Lower leg skin (tissue), 4 donors: Measurements from ENCODE around the gene JARID2. TPM values are rescaled to one million over a fixed set of nuclear protein-coding genes. Genes with fewer than 3 reads are reported as not detected.
A peak's percentile ranks its signal among the peaks of the same experiment; 100 is the strongest.

Experiments used
- DNase-seq, 2 donors: peaks; one replicate each; pipeline ENCODE4 v3.0.0-alpha.2; 2019; ENCODE audit warnings: low spot score in 2 of 2
- H3K4me3 ChIP-seq: fragments of 200-600 bp; sonication (generic); 2 replicates; pipeline ENCODE4 v1.5.1; 2017; ENCODE audit warnings: mild to moderate bottlenecking, low read depth; ENCODE audit not compliant: poor library complexity, severe bottlenecking
- POLR2A ChIP-seq, 2 donors: fragments of 450-650 bp; IDR thresholded peaks; one replicate each; pipeline ENCODE4 v1.6.1; 2016 to 2017; ENCODE audit warnings: antibody characterized with exemption in 2 of 2, mild to moderate bottlenecking in 1 of 2, moderate library complexity in 1 of 2
- WGBS, 2 donors: methylation state at CpG; one replicate each; pipeline ENCODE4 v1.1.5; 2018; 5-methylcytosine and 5-hydroxymethylcytosine counted together
- intact Hi-C: fragments of 100-400 bp; cut with DNase I; formaldehyde crosslinking; loops from one replicate; pipeline ENCODE4 v1.15.0; 2023; ENCODE audit warnings: low total_unique reads
- total RNA-seq, 4 donors: library from RNA; depleted of rRNA; stranded (reverse); fragments of >200 nt; gene quantifications; one replicate each; pipeline ENCODE4 v1.1.0, GENCODE V29; 2016
- TF ChIP-seq, protein P1 (sequence below), 3 donors: fragments of 450-650 bp; IDR thresholded peaks; one replicate each; pipeline ENCODE4 v1.5.1; 2016; ENCODE audit warnings: antibody characterized with exemption in 3 of 3, mild to moderate bottlenecking in 3 of 3, moderate library complexity in 2 of 3

The JARID2 gene
- total RNA-seq, 4 donors from 2014 or later, result 17.9 to 24.2 (median 21.6) TPM

GRCh38 chr6:15447546-15448267 lies 201.8 kb downstream of the JARID2 start:
- peak in 1 of 2 donors; percentile 59 for DNase-seq
- 70 to 76% methylated on average over 5 of the region's 5 CpGs for WGBS, 2 donors
- no peak overlapping the region for H3K4me3 ChIP-seq
- TF ChIP-seq POLR2A (IDR thresholded peaks at IDR 0.05), result no peak
- TF ChIP-seq, protein P1, sequence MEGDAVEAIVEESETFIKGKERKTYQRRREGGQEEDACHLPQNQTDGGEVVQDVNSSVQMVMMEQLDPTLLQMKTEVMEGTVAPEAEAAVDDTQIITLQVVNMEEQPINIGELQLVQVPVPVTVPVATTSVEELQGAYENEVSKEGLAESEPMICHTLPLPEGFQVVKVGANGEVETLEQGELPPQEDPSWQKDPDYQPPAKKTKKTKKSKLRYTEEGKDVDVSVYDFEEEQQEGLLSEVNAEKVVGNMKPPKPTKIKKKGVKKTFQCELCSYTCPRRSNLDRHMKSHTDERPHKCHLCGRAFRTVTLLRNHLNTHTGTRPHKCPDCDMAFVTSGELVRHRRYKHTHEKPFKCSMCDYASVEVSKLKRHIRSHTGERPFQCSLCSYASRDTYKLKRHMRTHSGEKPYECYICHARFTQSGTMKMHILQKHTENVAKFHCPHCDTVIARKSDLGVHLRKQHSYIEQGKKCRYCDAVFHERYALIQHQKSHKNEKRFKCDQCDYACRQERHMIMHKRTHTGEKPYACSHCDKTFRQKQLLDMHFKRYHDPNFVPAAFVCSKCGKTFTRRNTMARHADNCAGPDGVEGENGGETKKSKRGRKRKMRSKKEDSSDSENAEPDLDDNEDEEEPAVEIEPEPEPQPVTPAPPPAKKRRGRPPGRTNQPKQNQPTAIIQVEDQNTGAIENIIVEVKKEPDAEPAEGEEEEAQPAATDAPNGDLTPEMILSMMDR (IDR thresholded peaks at IDR 0.05), result no peak
- intact Hi-C loops, result no loop called here

- TF ChIP-seq, protein P1 (IDR thresholded peaks at IDR 0.05), result no peak
- TF ChIP-seq POLR2A (IDR thresholded peaks at IDR 0.05), result no peak
- H3K4me3 ChIP-seq, result no peak overlapping the region
- 75 to 89% methylated on average over 2 of the region's 2 CpGs for WGBS, 2 donors
- intact Hi-C loops, result no loop called here
- DNase-seq, result peak in 1 of 2 donors; percentile 45
Observed at GRCh38 chr6:15449011-15449410, 203.1 kb downstream of the JARID2 start.

- TF ChIP-seq POLR2A (IDR thresholded peaks at IDR 0.05), result no peak
- TF ChIP-seq, protein P1 (IDR thresholded peaks at IDR 0.05), result no peak
- 90 to 94% methylated on average over 4 of the region's 4 CpGs for WGBS, 2 donors
- no peak overlapping the region for H3K4me3 ChIP-seq
- no peak for DNase-seq
- intact Hi-C loops, result no loop called here
Observed at GRCh38 chr6:15451738-15452137, 205.9 kb downstream of the JARID2 start.

DNA sequence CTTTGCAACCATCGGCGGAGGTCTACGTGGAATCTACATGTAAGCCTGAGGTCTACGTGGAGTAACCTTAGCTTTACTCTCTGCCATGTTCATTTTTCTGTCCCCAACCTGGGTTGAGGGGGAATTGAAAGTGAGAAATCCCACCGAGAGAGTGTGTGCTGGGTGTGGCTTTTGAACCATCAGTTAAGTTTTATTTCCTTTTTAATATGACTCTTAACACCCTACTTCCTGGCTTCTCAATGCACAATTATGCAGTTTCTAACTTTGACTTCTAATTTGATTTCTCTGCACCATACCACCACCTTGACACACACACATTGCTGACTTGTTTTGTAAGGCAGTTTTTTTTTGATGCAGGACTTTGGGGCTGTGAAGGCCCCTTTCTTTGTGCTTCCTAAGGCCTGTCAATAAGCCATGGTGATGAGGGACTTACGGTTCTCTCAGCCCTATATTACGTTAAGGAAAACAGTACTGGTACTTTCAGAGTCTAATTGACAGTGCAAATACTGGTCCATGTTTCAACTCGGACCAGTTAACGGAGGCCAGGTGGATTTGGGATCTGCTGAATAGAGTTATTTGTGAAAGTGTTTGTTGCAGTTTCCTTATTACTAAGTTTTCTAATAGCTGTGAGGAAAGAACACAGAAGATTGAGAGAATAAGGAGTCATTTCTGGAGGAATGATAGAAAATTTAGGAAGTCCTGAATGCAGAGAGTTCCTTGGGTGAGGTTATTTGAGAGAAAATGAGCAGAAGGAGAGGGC lies 206.5 kb downstream of the JARID2 start:
- no peak overlapping the region for H3K4me3 ChIP-seq
- TF ChIP-seq POLR2A (IDR thresholded peaks at IDR 0.05), result no peak
- TF ChIP-seq, protein P1 (IDR thresholded peaks at IDR 0.05), result no peak
- 86 to 88% methylated on average over 9 of the region's 9 CpGs for WGBS, 2 donors
- no peak for DNase-seq
- intact Hi-C loops, result no loop called here

DNA sequence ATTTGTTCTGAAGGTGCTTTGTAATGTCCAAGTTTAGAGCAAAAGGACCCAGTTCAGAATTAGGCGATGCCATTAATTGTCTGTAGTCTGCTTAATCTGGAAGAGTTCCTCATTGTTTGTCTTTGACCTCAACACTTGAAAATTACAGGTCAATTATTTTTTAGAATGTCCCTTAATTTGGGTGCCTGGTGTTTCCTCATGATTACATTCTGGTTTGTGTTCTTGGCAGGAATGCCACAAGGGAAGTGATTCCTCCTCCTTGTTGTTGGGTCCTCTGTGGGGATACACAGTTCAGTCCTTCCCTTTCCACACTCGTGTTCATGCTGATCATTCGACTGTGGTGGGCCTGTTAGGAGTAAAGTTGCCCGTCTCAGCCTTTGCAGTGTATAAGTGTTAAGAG lies 207.3 kb downstream of the JARID2 start:
- no peak overlapping the region for H3K4me3 ChIP-seq
- intact Hi-C loops, result no loop called here
- TF ChIP-seq, protein P1 (IDR thresholded peaks at IDR 0.05), result no peak
- TF ChIP-seq POLR2A (IDR thresholded peaks at IDR 0.05), result no peak
- no peak for DNase-seq
- WGBS, 2 donors, result 76 to 86% methylated on average over 4 of the region's 4 CpGs
